Lung (tissue), 12 donors: ENCODE results near the gene LYZL2. TPM values are rescaled to one million over a fixed set of nuclear protein-coding genes. Genes with fewer than 3 reads are reported as not detected.
A peak's percentile ranks its signal among the peaks of the same experiment; 100 is the strongest.

Source experiments
- ATAC-seq: fragments of 200-7000 bp; cut with Tn5 transposase; one replicate; pipeline ENCODE4 v1.9.1; 2020; ENCODE audit warnings: moderate number of reproducible peaks; ENCODE audit not compliant: insufficient read depth, low FRiP score
- DNase-seq, 3 donors: peaks; one replicate each; pipeline ENCODE4 v3.0.0-alpha.2; 2013 to 2017
- H3K27ac ChIP-seq, 2 donors: one replicate each; pipeline ENCODE4 v1.5.1; 2013; ENCODE audit warnings: mild to moderate bottlenecking in 2 of 2, moderate library complexity in 2 of 2, control low read depth in 1 of 2, inconsistent platforms in 1 of 2, low read depth in 1 of 2, low read length in 1 of 2
- H3K27me3 ChIP-seq, 3 donors: one replicate each; pipeline ENCODE4 v1.5.1; 2013; ENCODE audit warnings: low read length in 2 of 3; ENCODE audit not compliant: control insufficient read depth in 3 of 3, insufficient read depth in 3 of 3
- H3K36me3 ChIP-seq, 4 donors: one replicate each; pipeline ENCODE4 v1.5.1; 2013; ENCODE audit warnings: low read length in 4 of 4, mild to moderate bottlenecking in 1 of 4, moderate library complexity in 1 of 4; ENCODE audit not compliant: control insufficient read depth in 4 of 4, insufficient read depth in 4 of 4
- H3K4me1 ChIP-seq, 5 donors: one replicate each; pipeline ENCODE4 v1.5.1; 2013; ENCODE audit warnings: low read length in 5 of 5, mild to moderate bottlenecking in 2 of 5, moderate library complexity in 1 of 5; ENCODE audit not compliant: control insufficient read depth in 5 of 5, insufficient read depth in 5 of 5
- H3K4me3 ChIP-seq: one replicate; pipeline ENCODE4 v1.5.1; 2013; ENCODE audit warnings: mild to moderate bottlenecking, control low read depth, moderate library complexity
- H3K9ac ChIP-seq, 2 donors: one replicate each; pipeline ENCODE4 v1.5.1; 2013; ENCODE audit warnings: low read length in 2 of 2, control low read depth in 1 of 2; ENCODE audit not compliant: insufficient read depth in 1 of 2
- H3K9me3 ChIP-seq, 4 donors: one replicate each; pipeline ENCODE4 v1.5.1; 2013; ENCODE audit warnings: low read length in 3 of 4, mild to moderate bottlenecking in 1 of 4, moderate library complexity in 1 of 4; ENCODE audit not compliant: control insufficient read depth in 4 of 4, insufficient read depth in 3 of 4
- CTCF ChIP-seq: IDR thresholded peaks from 2 replicates; pipeline ENCODE4 v1.5.1; 2012; ENCODE audit warnings: mild to moderate bottlenecking; ENCODE audit errors: control extremely low read depth, extremely low read depth
- WGBS, 2 donors: extraction: QIAGEN DNeasy Blood & Tissue Kit; methylation state at CpG; one replicate each; pipeline ENCODE4 v1.1.7; 2013; 5-methylcytosine and 5-hydroxymethylcytosine counted together
- polyA plus RNA-seq, 2 donors: library from polyadenylated mRNA; stranded (reverse); fragments of 200-250 nt; gene quantifications; one replicate each; pipeline ENCODE4 v1.2.1, GENCODE V29; 2013
- total RNA-seq, 2 donors: library from RNA; depleted of rRNA in 1 of 2; stranded (reverse); fragments of >200 nt in 1 of 2; gene quantifications; one replicate each; pipeline ENCODE4 v1.2.1, GENCODE V29; 2014 to 2021
- donor health status: control.
- donor health status: control.
- donor health status: Bipolar disorder and iron deficiency.
- donor health status: healthy.
- donor health status: DM: yes; HTN: yes; CAD: no.

LYZL2 gene
- total and polyA plus RNA-seq, 4 donors, result not detected

GRCh38 chr10:30639946-30640786 lies 10.6 kb upstream of the LYZL2 start:
- peak overlapping the region in 1 of 2 donors; percentile 10 for H3K27ac ChIP-seq
- H3K9ac ChIP-seq, result no peak overlapping the region
- H3K9me3 ChIP-seq, result no peaks in the 10 kb centered on the region
- H3K27me3 ChIP-seq, result no peaks in the 10 kb centered on the region
- DNase-seq (peak; percentile 19 to 84 (median 64)), ATAC-seq (no peak)
- WGBS, 2 donors, result 40 to 44% methylated on average over 6 of the region's 6 CpGs
- TF ChIP-seq CTCF, result peak; percentile 76
- peaks cover 0 to 11% (median 0%) of the 10 kb centered on the region in 5 donors for H3K4me1 ChIP-seq
- no peaks in the 10 kb centered on the region for H3K36me3 ChIP-seq
- no peak overlapping the region for H3K4me3 ChIP-seq

- Histone ChIP-seq H3K4me3 (no peak overlapping the region), H3K4me1 (peaks cover 0 to 5% (median 0%) of the 10 kb centered on the region in 5 donors), H3K9ac (no peak overlapping the region), H3K36me3 (no peaks in the 10 kb centered on the region), H3K27me3 (no peaks in the 10 kb centered on the region), H3K27ac (no peak overlapping the region), H3K9me3 (no peaks in the 10 kb centered on the region)
- ATAC-seq, result no peak
- DNase-seq, result no peak
- no peak for TF ChIP-seq CTCF
- 84 to 91% methylated on average over 4 of the region's 4 CpGs for WGBS, 2 donors
Observed at GRCh38 chr10:30637881-30638467, 8.4 kb upstream of the LYZL2 start.

GRCh38 chr10:30631188-30631587 lies 1.6 kb upstream of the LYZL2 start:
- Histone ChIP-seq H3K4me1 (no peaks in the 10 kb centered on the region), H3K27me3 (no peaks in the 10 kb centered on the region), H3K9me3 (no peaks in the 10 kb centered on the region), H3K4me3 (no peak overlapping the region), H3K9ac (no peak overlapping the region), H3K36me3 (no peaks in the 10 kb centered on the region), H3K27ac (no peak overlapping the region)
- DNase-seq (no peak), ATAC-seq (no peak)
- WGBS, 2 donors, result 85 to 91% methylated on average over 4 of the region's 4 CpGs
- TF ChIP-seq CTCF, result no peak
